GM19397 (cell line): ENCODE measurements around the gene PITPNB.

Experiments used
- ATAC-seq: cut with Tn5 transposase; IDR thresholded peaks from one replicate; pipeline ENCODE4 v1.9.1; 2021; ENCODE audit warnings: mild to moderate bottlenecking, moderate library complexity; ENCODE audit not compliant: unreplicated experiment

The PITPNB gene

DNA sequence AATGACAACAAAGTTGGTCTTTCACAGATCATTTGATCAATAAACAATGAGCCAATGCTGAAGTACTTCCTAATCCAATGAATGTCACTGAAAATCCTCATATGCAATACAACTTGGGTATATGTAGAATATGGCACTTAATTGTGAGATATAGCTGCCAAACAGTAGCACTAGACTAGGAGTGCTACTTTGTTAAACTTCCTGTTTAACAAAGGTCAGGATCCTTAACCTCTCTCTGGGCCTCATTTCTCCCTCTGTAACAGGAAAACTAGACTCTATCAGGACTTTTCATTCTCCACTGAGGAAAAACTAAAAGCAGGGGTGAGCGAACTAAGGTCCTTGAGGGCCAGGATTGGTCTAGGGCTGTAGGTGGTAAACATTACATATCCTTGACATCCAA, 56.1 kb downstream of the PITPNB start:
- ATAC-seq, result no peak

- ATAC-seq, result no peak
Measured at GRCh38 chr22:27859336-27859735, 59.7 kb downstream of the PITPNB start.

DNA sequence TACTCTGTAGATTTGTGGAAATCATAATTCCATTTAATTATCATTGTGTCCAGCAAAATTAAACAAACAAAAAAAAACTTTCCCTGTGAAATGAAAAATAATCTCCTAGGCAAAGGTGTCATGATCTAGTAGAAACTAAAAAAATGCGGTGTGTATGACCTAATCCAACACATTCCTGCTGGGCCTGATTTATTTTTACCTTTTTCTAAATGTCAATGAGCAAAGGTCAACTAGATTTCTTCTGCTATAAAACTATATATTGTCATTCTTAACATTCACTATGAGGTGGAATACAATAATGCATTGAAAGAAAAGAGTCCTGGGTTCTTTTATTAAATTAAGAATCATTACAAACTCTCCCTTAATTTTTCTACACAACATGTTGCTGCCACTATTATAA, 60.4 kb downstream of the PITPNB start:
- no peak for ATAC-seq

DNA sequence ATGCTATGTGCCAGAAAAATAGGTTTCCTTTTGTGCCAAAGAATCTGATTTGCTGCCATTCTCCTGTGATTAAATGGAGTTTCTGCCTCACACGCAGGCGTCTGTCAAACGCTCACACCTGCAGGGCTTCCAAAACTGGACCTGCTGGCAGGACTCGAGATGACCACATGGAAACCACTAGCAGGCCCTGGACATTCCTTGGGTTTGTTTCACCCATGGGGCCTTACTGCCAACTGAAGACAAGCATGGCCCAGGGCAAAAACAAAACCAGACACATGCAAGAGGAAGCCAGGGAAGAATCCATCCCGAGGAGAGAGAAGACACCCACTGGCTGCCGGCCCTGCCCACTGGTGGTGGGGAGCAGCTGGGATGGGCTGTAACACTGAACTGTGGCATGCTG, 61.6 kb downstream of the PITPNB start:
- no peak for ATAC-seq

DNA sequence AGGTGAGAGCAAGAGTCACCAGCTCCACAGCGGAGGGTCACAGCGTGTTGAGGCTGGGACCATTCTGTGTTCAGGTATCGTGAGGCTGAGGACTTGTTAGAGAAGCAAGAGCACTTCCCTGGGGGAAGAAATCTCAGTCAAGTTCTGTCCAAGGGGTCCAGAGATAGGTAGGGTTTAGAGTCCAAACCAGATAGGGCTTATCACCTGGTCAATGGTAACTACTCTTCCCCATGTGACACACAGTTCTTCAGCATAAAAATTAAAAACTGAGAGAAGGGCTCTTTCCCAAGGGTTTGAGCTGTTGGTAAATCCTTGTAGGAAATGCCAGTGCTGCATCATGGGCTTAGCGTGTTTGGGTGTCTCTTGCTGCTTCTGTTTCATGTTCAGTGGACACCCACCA, 62.7 kb downstream of the PITPNB start:
- ATAC-seq, result no peak

- ATAC-seq, result no peak
Measured at GRCh38 chr22:27853424-27853823, 65.6 kb downstream of the PITPNB start.

- ATAC-seq, result no peak
Measured at GRCh38 chr22:27851974-27852746, 66.9 kb downstream of the PITPNB start.

GRCh38 chr22:27850000-27850521, 69.0 kb downstream of the PITPNB start:
- ATAC-seq, result no peak

- ATAC-seq, result no peak
Measured at GRCh38 chr22:27848005-27848404, 71.1 kb downstream of the PITPNB start.

- ATAC-seq, result no peak
Measured at GRCh38 chr22:27846910-27847309, 72.1 kb downstream of the PITPNB start.

GRCh38 chr22:27846248-27846757, 72.8 kb downstream of the PITPNB start:
- ATAC-seq, result no peak

DNA sequence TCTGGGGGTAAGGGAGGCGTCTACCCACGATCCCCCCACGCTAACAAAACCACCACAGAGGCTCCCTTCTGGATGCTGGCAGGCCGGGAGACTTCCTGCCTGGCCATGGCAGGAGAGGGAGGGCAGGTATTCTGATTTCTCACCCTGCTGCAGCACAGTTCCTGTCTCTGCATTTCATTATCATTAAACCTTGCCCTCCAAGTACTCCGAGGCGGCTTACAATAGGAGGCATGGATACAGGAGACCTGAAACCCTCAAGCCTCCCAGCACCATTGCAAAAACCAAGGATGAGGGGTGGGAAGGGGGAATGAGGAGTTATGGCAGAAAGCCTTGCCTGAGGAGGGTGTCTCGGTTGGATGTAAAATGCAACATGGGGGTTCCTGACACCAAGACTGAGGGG, 73.4 kb downstream of the PITPNB start:
- no peak for ATAC-seq

DNA sequence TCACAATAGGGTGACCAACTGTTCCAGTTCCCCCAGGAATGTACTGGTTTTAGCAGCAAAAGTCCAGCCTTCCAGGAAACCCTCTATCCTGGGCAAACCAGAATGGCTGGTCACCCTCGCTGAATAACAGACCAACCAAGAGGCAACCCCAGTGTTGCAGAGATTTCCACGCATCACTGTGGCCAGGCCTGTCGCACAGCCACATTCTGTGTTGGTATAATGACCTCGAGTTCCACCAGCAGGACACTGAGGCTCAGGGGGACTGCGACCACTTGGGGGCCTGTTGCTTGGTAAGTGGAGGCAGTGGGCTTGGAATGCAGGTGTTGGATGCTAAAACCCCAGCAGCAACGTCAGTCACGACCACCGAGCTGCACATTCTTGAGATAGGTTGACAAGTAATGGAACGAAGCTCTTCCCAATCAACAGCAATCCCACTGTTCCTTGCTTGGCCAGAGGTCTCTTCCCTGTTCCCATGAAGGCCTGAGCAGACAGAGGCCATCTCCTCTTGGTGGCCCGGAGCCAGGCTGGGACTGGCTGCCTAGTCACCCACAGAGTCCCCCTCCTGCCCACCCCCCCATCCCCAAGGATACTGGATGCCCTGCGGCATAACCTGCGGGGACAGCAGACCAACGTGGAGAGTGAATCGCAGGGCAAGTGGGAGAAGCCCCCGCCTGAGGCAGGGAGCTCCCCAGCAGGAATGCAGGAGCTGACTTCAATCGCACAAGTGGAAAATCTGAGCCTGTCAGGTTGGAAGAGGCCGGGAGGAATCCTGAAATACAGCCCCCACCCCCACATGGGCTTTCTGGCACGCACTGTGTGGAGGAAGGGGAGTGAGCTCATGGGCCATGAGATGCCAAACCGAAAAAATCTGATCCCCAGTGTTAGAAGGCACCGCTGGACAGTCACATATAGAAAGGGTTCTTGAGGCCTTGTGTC, 74.1 kb downstream of the PITPNB start:
- ATAC-seq, result no peak

GRCh38 chr22:27844256-27844655, 74.8 kb downstream of the PITPNB start:
- ATAC-seq, result no peak

GRCh38 chr22:27843441-27843840, 75.6 kb downstream of the PITPNB start:
- no peak for ATAC-seq

DNA sequence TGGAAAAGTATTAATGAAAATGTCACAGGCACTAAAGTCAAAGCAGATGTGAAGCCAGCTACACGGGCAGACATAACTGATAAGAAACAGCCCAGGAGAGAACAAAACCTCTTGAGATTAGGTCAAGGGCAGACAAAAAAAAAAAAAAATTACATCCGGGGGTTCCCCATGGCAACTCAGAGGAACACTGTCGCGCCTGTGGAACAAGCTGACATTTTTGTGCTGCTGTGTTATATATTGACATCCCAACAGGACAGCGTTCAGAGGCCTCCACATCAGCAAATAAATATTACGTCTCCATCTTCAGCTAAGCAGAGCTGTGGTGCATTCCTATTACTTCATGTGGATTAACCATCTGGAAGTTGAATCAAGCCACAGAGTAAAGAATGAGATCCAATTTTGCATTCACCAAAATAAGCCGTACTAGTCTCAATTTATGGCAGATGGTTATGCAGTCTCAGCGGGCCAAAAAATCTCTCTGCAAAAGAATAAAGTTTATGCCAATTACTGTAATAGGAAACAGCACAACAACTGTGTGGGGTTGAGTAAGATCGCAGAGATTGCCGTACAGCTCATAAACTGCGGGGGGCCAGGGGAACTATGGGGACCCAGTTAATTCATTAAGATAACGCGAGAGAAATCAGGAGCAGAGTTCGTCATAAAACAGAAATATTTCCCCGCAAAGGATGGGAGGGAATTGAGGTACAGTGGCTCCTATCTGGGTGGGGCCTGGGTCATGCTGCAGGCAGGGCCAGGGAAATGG, 76.2 kb downstream of the PITPNB start:
- no peak for ATAC-seq

- no peak for ATAC-seq
Measured at GRCh38 chr22:27842201-27842600, 76.9 kb downstream of the PITPNB start.

GRCh38 chr22:27840436-27840835, 78.6 kb downstream of the PITPNB start:
- ATAC-seq, result no peak

GRCh38 chr22:27839057-27839660, 79.9 kb downstream of the PITPNB start:
- no peak for ATAC-seq

- no peak for ATAC-seq
Measured at GRCh38 chr22:27836181-27836580, 82.9 kb downstream of the PITPNB start.
